Naive thymus-derived CD8-positive, alpha-beta T cell (primary cell): ENCODE results near the gene IFIH1. TPM values are rescaled to one million over a fixed set of nuclear protein-coding genes. Genes with fewer than 3 reads are reported as not detected.

Source experiments
- ATAC-seq, 2 donors: fragments of 150-1000 bp; cut with Tn5 transposase in 1 of 2; sonication (Bioruptor Pico), chemical (Tn5 transposase) in 1 of 2; 1 replicate in 1 of 2; 2 replicates in 1 of 2; pipeline ENCODE4 v1.10.0; 2021; ENCODE audit warnings: mild to moderate bottlenecking in 2 of 2, moderate library complexity in 2 of 2
- POLR2A ChIA-PET: fragments of 350-600 bp; sonication (Branson Sonifier 250); formaldehyde crosslinking; loops from one replicate; lab custom pipeline; 2021; ENCODE audit warnings: antibody characterized with exemption; lab: Charles Lee
- DNase-seq, 10 donors: peaks; one replicate each; pipeline versions ENCODE4 v3.0.0 to v3.0.0-alpha.2; 2020 to 2022
- H3K27ac Mint-ChIP-seq, 10 donors: one replicate each; pipeline ENCODE4 v1.8.0; 2020 to 2022; ENCODE audit warnings: mild to moderate bottlenecking in 10 of 10, mixed read lengths in 10 of 10, moderate library complexity in 4 of 10, inconsistent platforms in 1 of 10
- H3K27me3 Mint-ChIP-seq, 5 donors: one replicate each; pipeline ENCODE4 v1.8.0; 2021 to 2022; ENCODE audit warnings: mixed read lengths in 5 of 5
- H3K36me3 Mint-ChIP-seq, 3 donors: one replicate each; pipeline ENCODE4 v1.8.0; 2020 to 2022; ENCODE audit warnings: mixed read lengths in 3 of 3, mild to moderate bottlenecking in 2 of 3, inconsistent platforms in 1 of 3
- H3K4me1 Mint-ChIP-seq, 4 donors: one replicate each; pipeline ENCODE4 v1.8.0; 2021 to 2022; ENCODE audit warnings: mixed read lengths in 4 of 4
- H3K4me3 Mint-ChIP-seq, 10 donors: one replicate each; pipeline ENCODE4 v1.8.0; 2020 to 2022; ENCODE audit warnings: mild to moderate bottlenecking in 10 of 10, mixed read lengths in 10 of 10, moderate library complexity in 6 of 10, inconsistent platforms in 1 of 10
- H3K9me3 Mint-ChIP-seq, 9 donors: one replicate each; pipeline ENCODE4 v1.8.0; 2020 to 2022; ENCODE audit warnings: mixed read lengths in 9 of 9, mild to moderate bottlenecking in 3 of 9, inconsistent platforms in 1 of 9, moderate library complexity in 1 of 9
- polyA plus RNA-seq, 3 donors: library from polyadenylated mRNA; unstranded; fragments of 300-500 nt; fragmentation: Illumina TruSeq; gene quantifications; one replicate each; pipeline ENCODE4 v1.2.3, GENCODE V29; 2021
- total RNA-seq, 8 experiments: library from RNA in 2 of 8; stranded (reverse) in 2 of 8; gene quantifications; one replicate each; pipeline ENCODE4 v1.2.3 and lab custom pipeline; 2021 to 2026

The IFIH1 gene
- total and polyA plus RNA-seq, 5 experiments from 2014 or later = 10.6 to 25.5 (median 15.7) TPM

DNA sequence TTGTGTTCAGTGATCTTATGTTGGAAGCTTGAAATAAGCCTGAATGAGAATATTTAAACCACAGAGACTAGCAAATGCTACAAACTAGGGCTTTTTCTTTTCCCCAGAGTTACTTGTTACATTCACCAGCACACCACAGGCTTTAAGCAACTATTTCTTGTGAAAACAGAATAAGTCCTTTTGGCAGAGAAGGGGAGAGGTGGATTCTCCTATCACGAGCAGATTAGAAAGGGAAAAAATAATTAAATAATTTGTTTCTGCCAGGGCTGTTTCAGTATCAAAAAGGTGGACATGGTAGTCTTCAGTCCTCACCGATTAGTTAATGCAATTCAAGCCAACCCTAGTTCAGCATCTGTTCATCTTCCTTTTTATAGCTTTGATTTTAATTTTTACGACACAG is 12.6 kb downstream of the IFIH1 start:
- H3K27ac Mint-ChIP-seq = no peak overlapping the region
- no peak overlapping the region for H3K4me3 Mint-ChIP-seq
- ATAC-seq (no peak), DNase-seq (no peak)
- peaks cover 3 to 20% (median 7%) of the 10 kb centered on the region in 4 donors for H3K4me1 Mint-ChIP-seq
- no peaks in the 10 kb centered on the region for H3K9me3 Mint-ChIP-seq
- POLR2A ChIA-PET = no interaction called here
- H3K27me3 Mint-ChIP-seq = no peaks in the 10 kb centered on the region
- H3K36me3 Mint-ChIP-seq = peaks cover 0 to 44% (median 14%) of the 10 kb centered on the region in 3 donors

DNA sequence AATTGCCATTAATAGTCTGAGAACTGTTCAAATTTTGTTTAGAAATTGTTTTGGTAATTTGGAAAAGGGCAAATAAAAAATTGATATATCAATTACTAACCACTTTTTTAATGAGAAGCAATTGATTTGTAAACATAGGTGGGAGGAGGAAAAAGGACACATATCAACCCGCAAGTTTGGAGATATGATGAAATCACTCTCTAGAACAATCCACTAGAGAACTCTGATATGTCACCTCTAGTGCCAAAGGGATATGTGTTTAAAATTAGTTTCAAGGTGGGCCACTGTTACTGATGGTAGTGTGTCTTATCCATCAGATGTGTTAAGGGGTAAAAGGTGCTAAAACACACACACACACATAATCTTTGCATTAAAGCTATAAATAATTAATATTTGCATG is 16.6 kb downstream of the IFIH1 start:
- POLR2A ChIA-PET = interaction anchor here (0.7 kb wide), 1 partner anchor 344 kb away, joined by 3 read pairs; no protein-coding TSS in a partner anchor
- Mint-ChIP-seq H3K4me1 (peaks cover 0 to 2% (median under 1%) of the 10 kb centered on the region in 4 donors), H3K9me3 (no peaks in the 10 kb centered on the region), H3K36me3 (peaks cover 0 to 20% (median 2%) of the 10 kb centered on the region in 3 donors), H3K4me3 (no peak overlapping the region), H3K27me3 (no peaks in the 10 kb centered on the region), H3K27ac (no peak overlapping the region)
- no peak for DNase-seq
- no peak for ATAC-seq

DNA sequence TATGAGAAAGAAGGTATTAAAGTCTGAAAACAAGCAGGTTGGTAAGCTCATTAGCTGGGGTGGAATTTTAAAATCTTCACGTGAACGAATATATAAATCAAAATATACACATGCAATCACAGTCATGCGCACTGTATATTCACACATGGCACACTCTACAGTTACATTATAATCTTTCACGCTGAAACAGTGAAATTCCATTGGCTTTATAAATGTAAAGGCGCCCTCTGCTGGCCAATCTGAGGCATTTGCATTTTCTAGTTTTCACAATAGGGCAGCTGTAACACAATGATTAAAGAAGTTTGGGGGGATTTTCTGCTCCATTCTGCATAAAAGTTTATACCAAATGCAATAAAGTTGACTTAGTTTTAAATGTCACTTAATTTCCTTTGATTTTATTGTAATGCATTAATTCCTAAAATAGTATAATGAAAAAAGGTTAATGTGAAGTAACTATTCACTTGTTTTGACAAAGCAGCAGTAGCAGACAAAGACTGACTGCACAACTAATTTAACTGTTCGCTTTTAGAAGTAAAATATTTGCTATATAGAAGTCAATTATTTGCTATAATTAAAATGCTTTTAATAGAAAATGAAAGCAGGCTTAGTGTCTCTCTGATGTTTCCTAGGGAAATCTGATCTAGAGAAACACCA is 17.2 kb downstream of the IFIH1 start:
- ATAC-seq (peak; percentile 77 to 82), DNase-seq (peak; percentile 15 to 66 (median 52))
- Mint-ChIP-seq H3K27ac (no peak overlapping the region), H3K4me3 (no peak overlapping the region), H3K36me3 (peaks cover 0 to 16% (median 2%) of the 10 kb centered on the region in 3 donors), H3K27me3 (no peaks in the 10 kb centered on the region), H3K4me1 (peaks cover 0 to 2% (median under 1%) of the 10 kb centered on the region in 4 donors), H3K9me3 (no peaks in the 10 kb centered on the region)
- POLR2A ChIA-PET = no interaction called here

DNA sequence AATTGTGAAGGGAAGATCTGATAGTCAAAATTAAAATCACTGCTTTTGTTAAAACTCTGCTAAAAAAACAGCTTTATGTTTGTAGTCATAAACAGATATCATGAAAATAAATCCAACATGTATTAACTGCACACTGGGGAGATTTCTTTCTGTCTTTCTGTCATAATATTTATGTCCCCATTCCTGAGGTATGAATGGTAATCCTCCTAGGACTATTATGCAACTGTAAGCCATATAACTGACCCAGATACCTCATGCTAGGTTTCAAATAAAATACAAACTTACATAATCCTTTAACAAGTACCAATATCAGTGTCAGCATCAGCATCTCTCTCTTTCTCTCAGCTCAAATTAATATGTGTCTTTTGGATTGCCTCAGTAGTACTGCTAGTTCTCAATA is 18.2 kb downstream of the IFIH1 start:
- Mint-ChIP-seq H3K27me3 (no peaks in the 10 kb centered on the region), H3K4me1 (peaks cover 0 to 2% (median under 1%) of the 10 kb centered on the region in 4 donors), H3K9me3 (no peaks in the 10 kb centered on the region), H3K27ac (no peak overlapping the region), H3K36me3 (peaks cover 0 to 14% (median 3%) of the 10 kb centered on the region in 3 donors), H3K4me3 (no peak overlapping the region)
- ATAC-seq (no peak), DNase-seq (no peak)
- POLR2A ChIA-PET = no interaction called here

DNA sequence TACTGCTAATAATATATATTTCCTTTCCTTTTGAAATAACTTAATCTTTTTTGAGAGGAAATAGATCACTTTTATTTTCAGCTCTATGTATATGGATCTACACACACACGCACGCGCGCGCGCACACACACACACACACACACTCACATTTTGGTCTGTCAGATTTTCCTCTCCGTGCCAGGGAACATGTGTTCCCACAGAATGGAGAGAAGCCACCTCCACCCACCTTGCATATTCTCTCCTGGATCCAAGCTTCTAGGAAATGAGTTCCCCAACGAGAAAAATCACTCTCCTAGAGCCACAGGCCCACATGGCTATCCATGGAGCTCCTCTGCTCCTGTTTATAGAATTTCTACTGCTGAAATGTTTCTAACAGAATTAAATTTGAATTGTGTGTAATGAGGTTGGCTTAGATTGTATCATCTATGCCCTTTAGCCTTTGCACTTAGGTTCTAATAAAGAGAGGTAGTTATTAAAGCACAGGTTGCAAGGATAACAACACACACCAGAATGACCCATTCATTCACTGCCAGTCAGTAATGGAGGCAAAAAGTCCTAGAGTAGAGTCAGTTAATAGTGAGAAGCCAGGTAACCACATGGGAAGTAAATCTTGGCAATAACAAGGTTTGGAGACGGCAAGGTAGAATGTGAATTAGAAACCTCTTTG is 19.7 kb downstream of the IFIH1 start:
- H3K36me3 Mint-ChIP-seq = peaks cover 0 to 12% (median 3%) of the 10 kb centered on the region in 3 donors
- peaks cover 0 to 2% (median under 1%) of the 10 kb centered on the region in 4 donors for H3K4me1 Mint-ChIP-seq
- no peaks in the 10 kb centered on the region for H3K9me3 Mint-ChIP-seq
- no peak overlapping the region for H3K27ac Mint-ChIP-seq
- ATAC-seq (no peak), DNase-seq (no peak)
- H3K27me3 Mint-ChIP-seq = no peaks in the 10 kb centered on the region
- POLR2A ChIA-PET = no interaction called here
- H3K4me3 Mint-ChIP-seq = no peak overlapping the region

DNA sequence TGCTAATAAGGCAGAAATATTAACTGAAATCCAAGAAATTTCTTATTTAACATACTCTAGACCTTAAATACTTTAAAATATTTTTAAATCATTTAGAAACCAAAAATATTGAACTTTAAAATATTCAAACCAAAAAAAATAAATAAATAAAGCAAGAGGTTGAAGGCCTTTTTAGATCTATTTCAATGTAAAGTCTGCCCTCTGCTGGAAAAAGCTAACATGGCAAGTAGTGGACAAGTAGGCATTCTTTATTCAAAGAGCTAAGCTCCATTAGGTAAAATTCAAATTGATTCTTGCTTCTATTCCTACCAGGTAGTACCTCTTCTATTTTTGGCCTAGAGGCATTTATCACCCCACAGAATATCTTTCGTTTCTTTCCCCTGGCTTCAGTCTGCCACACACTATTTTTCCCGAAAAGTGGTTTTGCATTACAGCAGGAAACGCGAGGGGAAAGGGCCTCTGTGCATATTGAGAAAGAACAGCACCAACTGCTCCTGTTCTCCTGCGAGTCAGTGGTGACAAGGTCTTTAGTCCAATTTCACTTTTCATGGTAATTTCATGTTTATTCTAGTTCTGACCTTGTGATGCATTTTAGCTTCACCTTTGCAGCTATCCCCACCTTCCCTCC is 20.4 kb downstream of the IFIH1 start:
- ATAC-seq = peak; percentile 57 to 60
- Mint-ChIP-seq H3K27ac (no peak overlapping the region), H3K9me3 (no peaks in the 10 kb centered on the region)

DNA sequence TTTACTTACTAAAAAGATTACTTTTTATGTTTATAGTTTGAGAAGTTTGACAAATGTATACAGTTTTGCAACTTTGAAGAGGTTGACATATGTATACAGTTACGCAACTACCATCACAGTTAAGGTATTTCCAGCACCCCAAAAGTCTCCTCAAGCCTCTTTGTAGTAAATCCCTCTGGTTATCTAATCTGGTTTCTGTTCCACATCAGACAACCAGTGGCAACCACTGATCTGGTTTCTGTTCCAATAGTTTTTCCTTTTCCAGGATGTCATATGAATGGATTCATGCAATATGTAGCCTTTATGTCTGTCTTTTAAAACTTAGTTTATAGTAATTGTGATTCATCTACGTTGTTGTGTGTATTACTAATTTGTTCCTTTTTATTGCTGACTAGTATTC is 23.5 kb downstream of the IFIH1 start:
- Mint-ChIP-seq H3K9me3 (no peaks in the 10 kb centered on the region), H3K4me3 (no peak overlapping the region), H3K27me3 (no peaks in the 10 kb centered on the region), H3K27ac (no peak overlapping the region), H3K36me3 (peaks cover 3 to 25% (median 10%) of the 10 kb centered on the region in 3 donors), H3K4me1 (peaks cover 0 to 2% (median 0%) of the 10 kb centered on the region in 4 donors)
- DNase-seq (no peak), ATAC-seq (no peak)
- POLR2A ChIA-PET = no interaction called here

More for the DNA sequence above, 20.4 kb downstream of the IFIH1 start:
- Mint-ChIP-seq H3K36me3 (peaks cover 0 to 11% (median 3%) of the 10 kb centered on the region in 3 donors), H3K27me3 (no peaks in the 10 kb centered on the region), H3K4me3 (no peak overlapping the region), H3K4me1 (peaks cover 0 to 2% (median 0%) of the 10 kb centered on the region in 4 donors)
- POLR2A ChIA-PET = no interaction called here
- peak in 9 of 10 donors; percentile 16 to 72 (median 59) for DNase-seq

DNA sequence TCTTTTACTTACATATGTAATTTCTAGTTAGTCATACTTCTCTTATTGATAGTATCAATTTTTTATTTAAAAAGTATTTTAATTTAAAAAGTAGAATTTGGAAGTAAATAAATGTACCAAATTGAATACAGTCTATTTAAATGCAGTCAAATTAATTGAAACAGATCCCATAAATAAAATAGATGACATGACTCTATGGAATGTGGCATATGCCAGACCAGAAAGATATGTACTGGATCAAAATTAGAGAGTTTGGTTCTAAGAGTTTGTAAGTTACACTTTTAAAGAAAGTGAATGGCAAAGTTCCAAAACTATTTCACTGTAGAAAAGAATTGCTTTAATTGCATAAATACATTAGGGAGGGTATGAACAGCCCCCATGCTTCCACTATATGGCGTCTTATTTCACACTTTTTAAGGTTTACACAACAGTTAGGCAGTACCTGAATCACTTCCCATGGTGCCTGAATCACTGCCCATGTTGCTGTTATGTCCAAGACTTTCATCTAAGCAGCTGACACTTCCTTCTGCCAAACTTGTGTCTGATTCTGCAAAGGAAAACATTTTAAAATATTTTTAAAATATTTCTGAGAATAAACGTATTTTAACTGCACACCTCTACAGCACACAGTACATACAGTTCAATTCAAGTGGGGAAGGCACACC is 25.2 kb downstream of the IFIH1 start:
- no peak for DNase-seq
- H3K9me3 Mint-ChIP-seq = no peaks in the 10 kb centered on the region
- no peak for ATAC-seq
- POLR2A ChIA-PET = no interaction called here
- H3K27ac Mint-ChIP-seq = no peak overlapping the region
- H3K4me1 Mint-ChIP-seq = peaks cover 0 to 2% (median 0%) of the 10 kb centered on the region in 4 donors
- H3K27me3 Mint-ChIP-seq = no peaks in the 10 kb centered on the region
- H3K36me3 Mint-ChIP-seq = peaks cover 3 to 35% (median 12%) of the 10 kb centered on the region in 3 donors
- no peak overlapping the region for H3K4me3 Mint-ChIP-seq

DNA sequence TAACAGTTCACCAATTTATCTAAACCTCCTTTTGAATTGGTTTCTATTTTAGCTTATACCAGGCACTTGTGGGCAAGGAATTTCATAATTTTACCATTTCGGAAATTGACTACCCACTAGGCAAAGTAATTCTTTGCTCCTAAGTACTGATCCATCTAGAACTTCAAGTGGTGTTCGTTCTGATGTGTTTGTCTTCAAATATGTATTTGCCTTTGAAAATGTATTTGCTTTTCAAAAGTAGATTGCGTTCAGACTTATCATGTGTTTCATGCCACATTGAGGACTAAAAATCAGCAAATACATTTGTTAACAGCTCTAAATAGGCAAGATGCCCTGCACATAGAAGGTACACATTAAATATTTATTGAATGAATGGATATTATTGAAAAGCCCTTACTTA is 26.7 kb downstream of the IFIH1 start:
- Mint-ChIP-seq H3K4me3 (no peak overlapping the region), H3K9me3 (no peaks in the 10 kb centered on the region), H3K27me3 (no peaks in the 10 kb centered on the region), H3K4me1 (no peaks in the 10 kb centered on the region), H3K36me3 (peaks cover 4 to 43% (median 15%) of the 10 kb centered on the region in 3 donors), H3K27ac (no peak overlapping the region)
- no peak for ATAC-seq
- POLR2A ChIA-PET = no interaction called here
- DNase-seq = no peak

DNA sequence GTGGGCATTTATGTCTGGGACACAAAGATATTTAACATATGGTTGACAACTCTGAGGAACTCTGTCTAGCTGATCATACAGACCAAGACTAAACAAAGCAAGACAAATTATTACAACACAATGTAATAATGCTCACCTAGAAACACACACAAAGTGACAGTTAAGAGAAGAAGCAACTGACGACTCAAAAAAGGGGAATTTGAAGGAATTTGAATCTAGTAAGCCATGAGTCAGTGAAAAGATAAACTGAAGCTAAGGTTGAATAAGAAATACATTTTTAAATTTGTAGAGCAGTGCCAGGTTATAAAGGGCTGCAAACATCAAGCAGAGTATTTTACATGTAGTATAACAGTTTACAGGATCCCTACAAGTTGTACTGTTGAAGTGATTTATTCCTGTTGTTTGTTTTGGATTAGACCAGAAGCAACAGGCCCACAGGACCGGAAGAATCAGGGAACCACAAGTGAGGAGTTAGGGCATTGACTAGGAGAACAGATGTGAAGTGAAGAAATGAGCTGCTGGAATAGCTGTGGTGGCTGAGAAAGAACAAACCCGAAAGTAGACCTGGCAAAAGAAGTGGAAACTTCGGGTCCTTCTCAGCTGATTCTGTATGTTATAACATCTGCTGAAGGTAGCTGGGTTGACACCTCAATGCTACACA is 35.6 kb downstream of the IFIH1 start:
- peaks cover 0 to 2% (median 0%) of the 10 kb centered on the region in 4 donors for H3K4me1 Mint-ChIP-seq
- no peaks in the 10 kb centered on the region for H3K9me3 Mint-ChIP-seq
- POLR2A ChIA-PET = no interaction called here
- peak overlapping the region in 1 of 10 donors; percentile 31 for H3K27ac Mint-ChIP-seq
- H3K36me3 Mint-ChIP-seq = peaks cover 10 to 87% (median 54%) of the 10 kb centered on the region in 3 donors
- no peaks in the 10 kb centered on the region for H3K27me3 Mint-ChIP-seq
- no peak overlapping the region for H3K4me3 Mint-ChIP-seq
- DNase-seq = no peak
- no peak for ATAC-seq

DNA sequence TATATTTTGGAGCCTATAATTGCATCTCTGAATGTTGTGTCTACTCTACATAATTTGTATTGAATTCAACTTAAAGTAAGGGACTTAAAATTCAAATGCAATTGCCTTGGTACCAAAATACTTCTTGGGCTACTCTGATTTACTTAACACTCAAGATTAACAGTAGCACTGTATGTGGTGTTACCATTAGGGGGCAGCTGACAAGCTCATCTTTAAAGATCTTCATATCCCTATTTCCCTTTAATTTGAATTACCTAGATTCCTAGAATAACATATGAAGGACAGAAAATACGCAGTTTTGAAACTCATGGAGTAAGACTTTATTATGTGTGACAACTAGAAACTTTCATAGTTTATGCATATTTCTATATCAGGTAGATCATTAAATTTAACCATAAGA is 37.8 kb downstream of the IFIH1 start:
- H3K4me1 Mint-ChIP-seq = peaks cover 0 to 2% (median 0%) of the 10 kb centered on the region in 4 donors
- ATAC-seq = no peak
- POLR2A ChIA-PET = no interaction called here
- H3K27me3 Mint-ChIP-seq = no peaks in the 10 kb centered on the region
- no peak overlapping the region for H3K27ac Mint-ChIP-seq
- H3K9me3 Mint-ChIP-seq = no peaks in the 10 kb centered on the region
- DNase-seq = no peak
- peaks cover 15 to 90% (median 63%) of the 10 kb centered on the region in 3 donors for H3K36me3 Mint-ChIP-seq
- H3K4me3 Mint-ChIP-seq = no peak overlapping the region

DNA sequence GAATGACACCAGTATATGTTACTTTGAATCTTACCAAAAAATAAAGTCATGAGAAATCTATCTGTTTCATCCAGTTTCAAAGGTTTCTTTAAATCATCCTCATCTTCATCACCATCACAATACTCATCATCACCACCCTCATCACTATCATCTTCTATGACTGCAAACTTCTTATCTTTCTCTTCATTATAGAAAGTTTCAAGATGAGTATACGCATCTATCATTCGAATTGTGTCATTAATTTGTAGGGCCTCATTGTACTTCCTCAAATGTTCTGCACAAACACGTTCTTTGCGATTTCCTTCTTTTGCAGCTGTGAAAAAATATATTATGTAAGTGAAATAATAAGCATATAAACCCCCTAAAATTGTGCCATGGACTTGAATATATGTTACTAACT is 41.1 kb downstream of the IFIH1 start:
- ATAC-seq (no peak), DNase-seq (no peak)
- no peak overlapping the region for H3K4me3 Mint-ChIP-seq
- peaks cover 0 to 2% (median 0%) of the 10 kb centered on the region in 4 donors for H3K4me1 Mint-ChIP-seq
- H3K9me3 Mint-ChIP-seq = no peaks in the 10 kb centered on the region
- no peaks in the 10 kb centered on the region for H3K27me3 Mint-ChIP-seq
- H3K36me3 Mint-ChIP-seq = peaks cover 18 to 88% (median 70%) of the 10 kb centered on the region in 3 donors
- POLR2A ChIA-PET = no interaction called here
- no peak overlapping the region for H3K27ac Mint-ChIP-seq
